ENCODE measurements around the gene PRG3. TPM values are rescaled to one million over a fixed set of nuclear protein-coding genes. Genes with fewer than 3 reads are reported as not detected.

The PRG3 gene
- total and polyA plus RNA-seq, 9 of the 15 experiments (the other 6 are each of a cell fraction or from before 2014, with no cell fraction given): 0.18 to 0.55 (median 0.38) TPM; not detected in 6

DNA sequence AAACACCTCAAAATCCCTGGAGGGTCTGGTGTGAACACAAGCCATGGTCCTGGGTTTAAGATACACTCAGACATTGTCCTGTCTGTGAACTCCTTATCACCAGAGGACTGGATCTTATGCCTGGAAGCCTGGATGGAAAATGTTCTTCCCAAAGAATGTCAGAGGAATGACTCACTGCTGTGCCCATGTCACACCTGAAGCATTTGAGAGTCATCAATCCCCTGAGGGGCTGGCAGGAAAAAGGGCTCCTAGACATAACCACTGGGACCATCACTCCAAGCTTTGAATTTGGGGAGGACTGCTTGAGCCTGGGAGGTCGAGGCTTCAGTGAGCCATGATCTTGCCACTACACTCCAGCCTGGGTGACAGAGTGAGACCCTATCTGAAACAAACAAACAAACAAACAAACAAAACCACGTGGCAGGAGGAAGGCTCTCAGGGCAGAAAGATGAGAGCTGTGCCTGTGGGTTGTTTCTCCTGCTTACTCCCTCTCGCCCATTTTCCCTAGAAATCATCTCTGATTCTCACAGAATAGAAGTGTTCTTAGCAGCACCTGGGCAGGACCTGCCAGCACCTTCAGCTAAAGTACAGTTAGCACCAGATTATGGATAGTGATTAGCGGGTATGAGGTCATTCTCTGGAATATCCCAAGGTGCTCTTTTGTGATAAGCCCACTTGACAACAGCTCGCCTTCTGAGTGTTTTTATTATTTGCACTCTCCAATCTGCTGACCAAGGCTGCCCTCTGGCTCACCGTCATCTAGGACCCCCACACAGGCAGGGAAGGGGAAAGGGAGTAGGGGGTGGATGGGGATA lies 21.4 kb upstream of the PRG3 start (continued):
- TF ChIP-seq, protein P1, sequence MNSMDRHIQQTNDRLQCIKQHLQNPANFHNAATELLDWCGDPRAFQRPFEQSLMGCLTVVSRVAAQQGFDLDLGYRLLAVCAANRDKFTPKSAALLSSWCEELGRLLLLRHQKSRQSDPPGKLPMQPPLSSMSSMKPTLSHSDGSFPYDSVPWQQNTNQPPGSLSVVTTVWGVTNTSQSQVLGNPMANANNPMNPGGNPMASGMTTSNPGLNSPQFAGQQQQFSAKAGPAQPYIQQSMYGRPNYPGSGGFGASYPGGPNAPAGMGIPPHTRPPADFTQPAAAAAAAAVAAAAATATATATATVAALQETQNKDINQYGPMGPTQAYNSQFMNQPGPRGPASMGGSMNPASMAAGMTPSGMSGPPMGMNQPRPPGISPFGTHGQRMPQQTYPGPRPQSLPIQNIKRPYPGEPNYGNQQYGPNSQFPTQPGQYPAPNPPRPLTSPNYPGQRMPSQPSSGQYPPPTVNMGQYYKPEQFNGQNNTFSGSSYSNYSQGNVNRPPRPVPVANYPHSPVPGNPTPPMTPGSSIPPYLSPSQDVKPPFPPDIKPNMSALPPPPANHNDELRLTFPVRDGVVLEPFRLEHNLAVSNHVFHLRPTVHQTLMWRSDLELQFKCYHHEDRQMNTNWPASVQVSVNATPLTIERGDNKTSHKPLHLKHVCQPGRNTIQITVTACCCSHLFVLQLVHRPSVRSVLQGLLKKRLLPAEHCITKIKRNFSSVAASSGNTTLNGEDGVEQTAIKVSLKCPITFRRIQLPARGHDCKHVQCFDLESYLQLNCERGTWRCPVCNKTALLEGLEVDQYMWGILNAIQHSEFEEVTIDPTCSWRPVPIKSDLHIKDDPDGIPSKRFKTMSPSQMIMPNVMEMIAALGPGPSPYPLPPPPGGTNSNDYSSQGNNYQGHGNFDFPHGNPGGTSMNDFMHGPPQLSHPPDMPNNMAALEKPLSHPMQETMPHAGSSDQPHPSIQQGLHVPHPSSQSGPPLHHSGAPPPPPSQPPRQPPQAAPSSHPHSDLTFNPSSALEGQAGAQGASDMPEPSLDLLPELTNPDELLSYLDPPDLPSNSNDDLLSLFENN (IDR thresholded peaks at IDR 0.05; ENCODE audit: low read depth in 2 of 2, low read length in 2 of 2): peak in 1 of 2 experiments; percentile 45; a peak in 1 of 4 replicates
- TF ChIP-seq THRAP3 (IDR thresholded peaks at IDR 0.05; ENCODE audit: borderline replicate concordance) (no peak), RAD51 (IDR thresholded peaks at IDR 0.05; ENCODE audit: borderline replicate concordance, low read depth) (peak; percentile 47; the same call in 1 of the 2 replicates), ETV5 (CRISPR knock-in tag; IDR thresholded peaks at IDR 0.05; ENCODE audit: low read depth) (no peak), JUND (IDR thresholded peaks at IDR 0.05; ENCODE audit: borderline replicate concordance, low read depth, low read length) (peak; percentile 97), JUND (tag; IDR thresholded peaks at IDR 0.05; ENCODE audit: borderline replicate concordance, low read depth, low read length) (peak; percentile 99)
- TF ChIP-seq, protein P2, sequence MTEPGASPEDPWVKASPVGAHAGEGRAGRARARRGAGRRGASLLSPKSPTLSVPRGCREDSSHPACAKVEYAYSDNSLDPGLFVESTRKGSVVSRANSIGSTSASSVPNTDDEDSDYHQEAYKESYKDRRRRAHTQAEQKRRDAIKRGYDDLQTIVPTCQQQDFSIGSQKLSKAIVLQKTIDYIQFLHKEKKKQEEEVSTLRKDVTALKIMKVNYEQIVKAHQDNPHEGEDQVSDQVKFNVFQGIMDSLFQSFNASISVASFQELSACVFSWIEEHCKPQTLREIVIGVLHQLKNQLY (CRISPR knock-in tag; conservative IDR thresholded peaks at IDR 0.05): no peak
- TF ChIP-seq, protein P3, sequence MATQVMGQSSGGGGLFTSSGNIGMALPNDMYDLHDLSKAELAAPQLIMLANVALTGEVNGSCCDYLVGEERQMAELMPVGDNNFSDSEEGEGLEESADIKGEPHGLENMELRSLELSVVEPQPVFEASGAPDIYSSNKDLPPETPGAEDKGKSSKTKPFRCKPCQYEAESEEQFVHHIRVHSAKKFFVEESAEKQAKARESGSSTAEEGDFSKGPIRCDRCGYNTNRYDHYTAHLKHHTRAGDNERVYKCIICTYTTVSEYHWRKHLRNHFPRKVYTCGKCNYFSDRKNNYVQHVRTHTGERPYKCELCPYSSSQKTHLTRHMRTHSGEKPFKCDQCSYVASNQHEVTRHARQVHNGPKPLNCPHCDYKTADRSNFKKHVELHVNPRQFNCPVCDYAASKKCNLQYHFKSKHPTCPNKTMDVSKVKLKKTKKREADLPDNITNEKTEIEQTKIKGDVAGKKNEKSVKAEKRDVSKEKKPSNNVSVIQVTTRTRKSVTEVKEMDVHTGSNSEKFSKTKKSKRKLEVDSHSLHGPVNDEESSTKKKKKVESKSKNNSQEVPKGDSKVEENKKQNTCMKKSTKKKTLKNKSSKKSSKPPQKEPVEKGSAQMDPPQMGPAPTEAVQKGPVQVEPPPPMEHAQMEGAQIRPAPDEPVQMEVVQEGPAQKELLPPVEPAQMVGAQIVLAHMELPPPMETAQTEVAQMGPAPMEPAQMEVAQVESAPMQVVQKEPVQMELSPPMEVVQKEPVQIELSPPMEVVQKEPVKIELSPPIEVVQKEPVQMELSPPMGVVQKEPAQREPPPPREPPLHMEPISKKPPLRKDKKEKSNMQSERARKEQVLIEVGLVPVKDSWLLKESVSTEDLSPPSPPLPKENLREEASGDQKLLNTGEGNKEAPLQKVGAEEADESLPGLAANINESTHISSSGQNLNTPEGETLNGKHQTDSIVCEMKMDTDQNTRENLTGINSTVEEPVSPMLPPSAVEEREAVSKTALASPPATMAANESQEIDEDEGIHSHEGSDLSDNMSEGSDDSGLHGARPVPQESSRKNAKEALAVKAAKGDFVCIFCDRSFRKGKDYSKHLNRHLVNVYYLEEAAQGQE (IDR thresholded peaks at IDR 0.05; ENCODE audit: borderline replicate concordance): peak; percentile 59
- TF ChIP-seq, protein P3 (CRISPR knock-in tag; IDR thresholded peaks at IDR 0.05; ENCODE audit: low read depth): no peak

Measured in K562 (cell line).